ENCODE data around the gene IER3.
"Not testable (repeated sequence)": the region's sequence is repeated elsewhere in the genome, so short reads cannot be mapped to it uniquely, and the experiment has no call there.

IER3 gene

GRCh38 chr6:30723843-30724741, 20.3 kb downstream of the IER3 start:
- DNase-seq (ENCODE audit: low spot score), result not testable (repeated sequence)

GRCh38 chr6:30723159-30723842, 21.0 kb downstream of the IER3 start:
- DNase-seq (ENCODE audit: low spot score), result not testable (repeated sequence)

GRCh38 chr6:30722280-30723112, 21.9 kb downstream of the IER3 start:
- peak; percentile 79 for DNase-seq (ENCODE audit: low spot score)

- DNase-seq (ENCODE audit: low spot score), result not testable (repeated sequence)
Observed at GRCh38 chr6:30722025-30722279, 22.4 kb downstream of the IER3 start.

GRCh38 chr6:30721198-30722024, 22.9 kb downstream of the IER3 start:
- DNase-seq (ENCODE audit: low spot score), result peak; percentile 87

GRCh38 chr6:30720738-30721197, 23.6 kb downstream of the IER3 start:
- no peak for DNase-seq (ENCODE audit: low spot score)

- peak; percentile 97 for DNase-seq (ENCODE audit: low spot score)
Observed at GRCh38 chr6:30719791-30720737, 24.3 kb downstream of the IER3 start, which contains the start of gene TUBB. TUBB (plus strand) TSS chr6:30720352; CDS start chr6:30720507, 155 bp downstream.

- peak; percentile 54 for DNase-seq (ENCODE audit: low spot score)
Observed at GRCh38 chr6:30719356-30719755, 25.0 kb downstream of the IER3 start.

GRCh38 chr6:30717845-30718720, 26.3 kb downstream of the IER3 start:
- DNase-seq (ENCODE audit: low spot score), result not testable (repeated sequence)

- peak; percentile 100 for DNase-seq (ENCODE audit: low spot score)
Observed at GRCh38 chr6:30717129-30717844, 27.1 kb downstream of the IER3 start, which contains the start of gene MDC1. MDC1 (minus strand) TSS chr6:30717281; CDS start chr6:30715175, 2,106 bp downstream.

GRCh38 chr6:30716879-30717128, 27.5 kb downstream of the IER3 start:
- no peak for DNase-seq (ENCODE audit: low spot score)

- no peak for DNase-seq (ENCODE audit: low spot score)
Observed at GRCh38 chr6:30714263-30714662, 30.1 kb downstream of the IER3 start.

- no peak for DNase-seq (ENCODE audit: low spot score)
Observed at GRCh38 chr6:30712441-30712945, 31.9 kb downstream of the IER3 start.

GRCh38 chr6:30711758-30712380, 32.5 kb downstream of the IER3 start:
- DNase-seq (ENCODE audit: low spot score), result no peak

GRCh38 chr6:30709101-30709868, 35.1 kb downstream of the IER3 start:
- DNase-seq (ENCODE audit: low spot score), result no peak

- no peak for DNase-seq (ENCODE audit: low spot score)
Observed at GRCh38 chr6:30707281-30707850, 37.0 kb downstream of the IER3 start.

GRCh38 chr6:30705620-30706019, 38.7 kb downstream of the IER3 start:
- no peak for DNase-seq (ENCODE audit: low spot score)
